SKM-1 (cell line): ENCODE results near the gene UTP25.
"Not testable (repeated sequence)": the region's sequence is repeated elsewhere in the genome, so short reads cannot be mapped to it uniquely, and the experiment has no call there.

Source experiments
- DNase-seq: peaks from one replicate; lab custom pipeline; 2025; ENCODE audit not compliant: unreplicated experiment; lab: John Stamatoyannopoulos, UW

UTP25 gene

GRCh38 chr1:209890641-209891330 lies 63.0 kb downstream of the UTP25 start:
- DNase-seq, result no peak

GRCh38 chr1:209893751-209894150 lies 66.0 kb downstream of the UTP25 start:
- no peak for DNase-seq

DNA sequence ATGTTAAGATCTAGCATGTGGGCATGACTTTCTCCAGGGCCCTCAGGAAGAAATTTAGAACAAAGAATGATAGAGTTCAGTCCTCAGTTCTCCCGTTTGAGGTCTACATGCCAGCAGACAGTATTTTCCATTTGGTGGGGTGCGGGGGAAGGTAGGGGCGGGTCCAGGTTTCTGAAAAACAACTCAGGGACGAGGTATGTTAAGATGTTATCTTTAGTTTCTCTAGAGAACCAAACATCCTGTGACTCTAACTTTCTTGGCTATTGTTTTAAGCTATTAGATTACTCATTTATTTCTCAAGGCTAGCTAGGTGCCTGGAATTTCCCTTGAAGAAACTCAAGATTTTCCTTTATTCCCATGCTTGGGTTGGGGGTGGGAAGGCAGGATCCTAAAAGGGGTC lies 67.9 kb downstream of the UTP25 start:
- no peak for DNase-seq

- DNase-seq, result no peak
These were observed 68.6 kb downstream of the UTP25 start for GRCh38 chr1:209896346-209896745.

GRCh38 chr1:209898271-209898670 lies 70.5 kb downstream of the UTP25 start:
- not testable (repeated sequence) for DNase-seq

GRCh38 chr1:209898851-209899250 lies 71.1 kb downstream of the UTP25 start:
- not testable (repeated sequence) for DNase-seq

DNA sequence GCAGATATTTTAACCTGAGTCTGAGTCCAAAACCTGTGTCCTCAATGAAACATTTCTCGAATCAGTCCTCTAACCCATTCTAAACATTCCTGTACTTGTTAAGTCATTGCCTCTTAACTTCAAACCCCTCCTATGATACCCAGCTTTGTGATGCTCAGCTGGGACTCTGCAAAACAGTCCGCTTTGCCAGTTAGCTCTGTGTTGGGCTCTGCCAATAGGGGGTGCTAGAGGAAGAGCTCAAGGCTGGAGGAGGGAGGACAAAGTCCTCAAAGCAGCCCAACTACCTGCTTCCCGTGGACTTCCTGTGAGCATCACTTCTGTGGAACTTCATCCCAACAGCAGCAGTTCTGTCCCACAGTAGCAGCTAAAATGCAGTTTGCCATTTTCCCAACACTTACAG lies 72.2 kb downstream of the UTP25 start:
- no peak for DNase-seq

GRCh38 chr1:209900734-209901133 lies 73.0 kb downstream of the UTP25 start:
- DNase-seq, result no peak

- DNase-seq, result no peak
These were observed 73.4 kb downstream of the UTP25 start for GRCh38 chr1:209901211-209901610.

DNA sequence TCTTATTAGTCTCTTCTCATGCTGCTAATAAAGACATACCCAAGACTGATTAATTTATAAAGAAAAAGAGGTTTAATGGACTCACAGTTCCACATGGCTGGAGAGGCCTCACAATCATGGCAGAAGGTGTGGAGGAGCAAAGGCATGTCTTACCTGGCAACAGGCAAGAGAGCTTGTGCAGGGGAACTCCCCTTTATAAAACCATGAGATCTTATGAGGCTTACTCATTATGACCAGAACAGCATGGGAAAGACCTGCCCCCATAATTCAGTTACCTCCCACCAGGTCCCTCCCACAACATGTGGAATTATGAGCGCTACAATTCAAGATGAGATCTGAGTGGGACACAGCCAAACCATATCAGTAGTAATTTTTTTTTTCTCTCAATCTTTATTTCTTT lies 77.0 kb downstream of the UTP25 start:
- not testable (repeated sequence) for DNase-seq
